Stimulated activated CD4-positive, alpha-beta T cell treated with anti-CD3 and anti-CD28 coated beads, Interleukin-4, amount 100 ng/mL, for 24 hours (primary cell): Measurements from ENCODE around the gene MAD2L2.

ENCODE experiments used
- DNase-seq: peaks from one replicate; pipeline ENCODE4 v3.0.0-alpha.2; 2020

The MAD2L2 gene

DNA sequence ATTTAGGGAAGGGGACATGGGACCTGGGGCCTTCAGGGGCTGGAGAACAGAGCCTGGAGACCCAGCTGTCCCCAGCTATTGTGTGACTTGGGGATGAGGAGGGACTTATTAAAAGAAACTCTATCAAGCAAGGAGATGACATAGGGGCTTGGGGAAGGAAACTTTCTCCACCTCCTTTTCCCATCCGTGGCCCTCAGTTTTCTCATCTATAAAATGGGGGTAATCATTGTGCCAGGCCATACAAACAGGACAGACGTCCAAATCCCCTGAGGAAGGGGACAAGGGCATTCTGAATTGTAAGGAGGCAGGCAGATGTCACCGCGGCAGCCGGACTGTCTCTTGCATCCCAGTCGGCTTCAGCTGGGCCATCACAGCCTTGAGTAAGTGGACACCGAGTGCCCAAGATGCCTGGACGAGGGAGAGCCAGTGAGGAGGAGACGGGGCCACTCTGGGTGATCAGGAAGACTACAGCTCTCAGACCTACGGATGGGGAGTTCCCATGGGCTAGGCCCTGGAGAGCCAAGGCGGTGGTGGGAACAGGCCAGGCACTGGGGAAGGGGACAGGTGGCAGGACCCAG is 28.7 kb downstream of the MAD2L2 start:
- no peak for DNase-seq

DNA sequence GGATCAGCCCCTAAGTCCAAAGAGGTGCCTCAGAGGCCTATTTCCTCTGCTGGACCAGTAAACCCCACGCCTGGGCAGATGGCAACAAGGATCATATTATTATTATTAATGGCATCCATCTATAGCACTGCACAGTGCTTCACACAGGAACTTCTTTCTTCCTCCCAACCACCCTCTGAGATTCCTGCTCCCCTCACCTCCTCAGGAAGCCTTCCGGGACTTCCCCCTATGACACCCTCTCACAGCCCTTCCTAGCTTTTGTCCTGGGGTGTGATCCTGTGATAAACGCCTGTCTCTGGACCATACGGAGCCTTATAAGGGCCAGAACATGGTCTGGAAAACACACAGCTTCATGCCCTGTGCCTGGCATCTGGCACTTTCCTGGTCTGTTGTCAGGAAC is 29.9 kb downstream of the MAD2L2 start:
- no peak for DNase-seq

DNA sequence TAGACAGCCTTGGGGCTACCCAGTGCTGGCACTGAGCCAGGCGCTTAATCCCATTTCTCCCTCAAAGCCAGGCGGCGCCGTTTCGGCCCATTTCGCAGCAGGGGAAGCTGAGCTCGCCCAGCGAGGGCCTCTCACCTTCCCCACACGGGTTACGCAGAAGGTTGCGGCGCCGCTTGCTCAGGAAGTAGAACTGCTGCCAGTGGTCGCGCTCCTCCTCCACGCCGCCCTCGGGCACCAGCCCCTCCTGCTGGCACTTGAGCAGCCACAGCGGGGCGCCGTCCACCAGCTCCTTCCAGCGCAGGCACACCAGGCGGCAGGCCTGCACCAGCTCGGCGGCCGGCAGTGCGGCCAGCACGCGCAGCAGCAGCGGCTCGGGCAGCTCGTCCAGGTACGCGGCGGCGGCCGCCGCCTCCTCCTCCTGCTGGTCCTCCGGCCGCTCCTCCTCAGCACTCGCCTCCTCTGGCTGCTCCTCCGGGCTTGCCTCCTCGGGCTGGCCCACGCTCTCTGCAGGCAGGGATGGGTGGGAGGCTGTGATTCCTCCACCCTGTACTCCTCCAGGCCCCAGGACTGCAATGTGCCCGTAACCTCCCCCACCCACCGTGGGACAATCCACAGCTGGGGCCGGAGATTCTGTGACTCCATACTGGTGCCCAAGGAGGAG is 30.5 kb downstream of the MAD2L2 start:
- DNase-seq = peak; percentile 80

DNA sequence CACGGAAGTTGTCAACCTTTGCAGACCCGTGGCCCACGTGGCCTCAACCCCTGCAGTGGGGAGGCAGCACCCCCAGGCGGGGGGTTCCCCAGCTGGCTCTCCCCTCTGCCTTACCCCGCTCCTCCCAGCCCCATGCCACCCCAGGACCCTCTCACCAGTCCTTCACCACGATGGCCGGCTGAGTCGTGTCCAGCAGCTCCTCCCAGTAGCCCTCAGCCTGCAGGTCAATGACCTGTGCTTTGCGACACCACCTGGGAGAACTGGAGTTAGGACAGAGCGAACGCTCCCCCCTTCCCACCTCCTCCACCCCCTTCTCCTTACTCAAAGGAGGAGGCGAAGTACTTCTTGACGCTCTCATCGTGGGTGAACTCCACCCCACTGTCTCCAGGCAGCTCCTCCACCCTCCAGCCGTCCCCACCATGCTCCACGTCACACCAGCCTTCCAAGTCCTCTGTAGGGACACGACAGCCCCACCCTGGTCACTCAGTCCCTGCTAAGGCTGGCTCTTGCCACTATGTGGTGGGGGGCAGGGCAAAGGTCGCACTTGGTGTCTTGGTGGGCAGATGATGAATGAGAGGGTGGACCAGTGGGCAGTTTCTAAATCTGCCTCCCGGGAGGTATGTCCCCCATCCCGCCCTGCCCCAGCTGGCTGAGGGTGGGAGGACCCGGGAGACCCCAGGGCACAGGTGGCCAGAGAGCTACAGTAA is 31.2 kb downstream of the MAD2L2 start:
- DNase-seq = no peak

DNA sequence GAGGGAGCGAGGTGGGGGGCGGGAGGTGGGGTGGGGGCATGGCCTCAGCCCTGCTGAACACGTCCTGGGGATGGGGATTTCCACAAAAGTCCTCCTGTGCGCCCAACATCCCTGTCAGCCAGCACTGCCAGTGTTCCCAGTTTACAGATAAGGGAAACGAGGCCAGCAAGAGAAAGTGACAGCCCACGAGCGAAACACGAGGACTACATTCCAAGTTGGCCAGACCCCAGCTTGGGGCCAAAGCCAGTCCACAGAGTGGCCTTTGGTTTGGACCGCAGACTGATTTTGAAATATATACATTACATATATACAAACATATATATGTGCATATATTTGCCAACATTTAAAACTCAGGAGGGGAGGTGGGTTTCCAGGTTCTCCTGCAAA is 31.7 kb downstream of the MAD2L2 start:
- no peak for DNase-seq

DNA sequence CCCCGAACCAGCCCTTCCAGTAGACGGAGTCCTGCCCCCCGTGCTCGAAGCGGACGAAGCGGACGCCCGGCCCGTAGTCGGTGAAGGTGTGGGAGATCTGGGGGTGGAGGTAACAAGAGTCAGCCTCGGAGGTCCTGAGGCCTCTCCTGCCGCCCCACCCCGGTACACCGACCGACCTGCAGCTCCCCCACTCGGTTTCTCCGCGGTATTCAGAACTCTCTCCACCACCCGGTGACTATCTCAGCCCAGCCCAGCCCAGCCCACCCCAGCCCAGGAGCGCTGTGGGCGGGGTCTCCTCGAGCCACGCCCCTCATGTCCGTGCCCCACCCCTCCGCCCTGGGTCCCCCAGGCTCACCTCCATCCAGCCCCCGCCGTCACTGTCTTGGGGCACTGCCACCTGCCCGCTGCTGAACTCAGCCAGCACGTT is 32.2 kb downstream of the MAD2L2 start:
- peak; percentile 38 for DNase-seq

DNA sequence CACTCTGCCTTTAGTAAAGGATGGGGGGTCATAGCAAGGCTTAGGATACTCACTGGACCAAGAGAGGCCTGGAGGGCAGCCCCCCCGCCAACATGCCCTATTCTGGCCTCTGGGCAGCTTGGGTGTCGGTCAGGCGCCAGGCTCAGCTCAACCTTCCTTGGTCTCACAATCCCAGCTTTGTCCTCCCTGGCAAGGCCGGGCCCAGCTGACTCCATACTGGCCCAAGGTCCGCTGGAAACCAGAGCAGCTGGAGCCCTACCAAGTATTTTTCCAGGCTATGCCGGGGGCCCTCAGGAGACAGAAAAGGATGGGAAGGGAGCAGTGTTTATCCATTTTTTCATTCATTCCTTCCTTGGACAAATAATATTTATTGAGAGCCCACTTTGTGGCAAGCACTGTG is 32.9 kb downstream of the MAD2L2 start:
- no peak for DNase-seq

DNA sequence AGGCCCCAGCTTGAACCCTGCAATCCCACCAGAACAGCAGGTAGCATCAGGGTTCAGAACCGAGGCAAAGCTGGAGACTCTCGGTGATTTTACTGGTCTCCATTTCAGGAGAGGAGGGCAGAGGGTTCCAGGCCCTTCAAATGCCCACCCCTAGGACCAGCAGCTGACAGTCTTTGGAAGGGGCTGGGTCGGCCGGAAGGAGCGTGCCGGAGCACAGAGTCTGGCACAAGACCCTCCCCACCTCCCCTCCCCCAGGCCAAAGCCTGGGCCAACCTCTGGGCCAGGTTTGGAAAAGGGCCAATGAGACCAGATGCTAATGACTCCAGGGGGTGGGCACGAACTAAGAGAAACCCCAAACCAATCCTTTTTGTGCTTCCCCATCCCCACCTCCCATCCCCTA is 33.6 kb downstream of the MAD2L2 start:
- DNase-seq = no peak

DNA sequence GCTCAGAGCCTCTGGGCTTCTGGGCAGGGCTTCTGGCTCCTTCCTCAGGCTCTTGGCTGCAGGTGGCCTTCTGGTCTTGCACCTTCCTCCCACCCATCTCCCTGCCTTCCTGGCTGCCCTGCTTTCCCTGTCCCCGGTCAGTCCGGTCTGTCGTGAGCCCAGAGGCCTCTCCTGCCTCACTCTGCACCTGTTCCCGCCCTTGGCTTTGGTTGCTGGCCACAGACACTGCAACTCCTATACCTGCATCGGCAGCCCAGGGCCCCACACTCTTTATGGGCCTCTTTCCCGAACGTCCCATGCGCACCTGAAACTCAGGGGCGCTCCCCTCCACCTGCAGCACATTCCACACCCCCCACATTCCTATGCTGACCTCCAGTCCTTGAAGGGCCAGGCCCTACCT is 34.6 kb downstream of the MAD2L2 start:
- no peak for DNase-seq

DNA sequence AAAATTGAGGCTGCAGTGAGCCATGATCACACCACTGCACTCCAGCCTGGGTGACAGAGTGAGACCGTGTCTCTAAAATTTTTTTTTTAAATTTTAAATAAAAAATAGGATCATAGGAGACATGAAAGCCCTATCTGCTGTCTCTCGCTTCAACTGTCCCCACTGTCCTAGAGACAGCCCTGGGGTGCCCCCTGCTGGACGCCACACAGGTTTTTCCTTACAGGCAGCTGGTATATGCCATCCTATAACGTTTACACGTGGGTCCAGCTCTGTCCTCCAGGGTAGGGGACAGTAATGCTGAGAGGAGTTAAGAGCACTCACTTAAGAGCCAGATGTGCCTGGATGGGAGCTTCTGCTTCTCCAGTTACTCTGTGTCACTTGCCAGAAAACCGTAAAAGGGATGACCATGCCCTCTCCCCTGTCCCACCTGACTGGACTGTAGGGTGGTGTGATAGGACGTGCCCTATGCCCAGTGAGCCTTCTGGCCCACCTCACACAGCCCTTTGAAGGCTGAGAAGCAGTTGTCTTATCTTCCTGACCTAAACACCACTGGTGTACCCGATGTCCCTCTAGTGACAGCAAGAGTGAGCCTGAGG is 35.2 kb downstream of the MAD2L2 start:
- peak; percentile 85 for DNase-seq

DNA sequence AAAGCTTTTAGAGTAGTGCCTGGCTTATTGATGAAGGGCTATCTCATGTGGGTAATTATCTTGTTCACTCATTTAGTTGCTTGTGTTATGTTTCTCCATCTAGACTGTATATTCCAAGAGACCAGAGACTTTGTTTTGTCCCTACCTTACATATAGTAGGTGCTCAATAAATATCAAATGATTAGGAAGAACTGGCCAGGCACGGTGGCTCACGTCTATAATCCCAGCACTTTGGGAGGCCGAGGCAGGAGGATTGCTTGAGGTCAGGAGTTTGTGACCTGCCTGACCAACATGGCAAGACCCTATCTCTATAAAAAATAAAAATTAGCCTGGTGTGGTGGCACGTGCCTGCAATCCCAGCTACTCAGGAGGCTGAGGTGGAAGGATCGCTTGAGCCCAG is 35.7 kb downstream of the MAD2L2 start:
- no peak for DNase-seq

DNA sequence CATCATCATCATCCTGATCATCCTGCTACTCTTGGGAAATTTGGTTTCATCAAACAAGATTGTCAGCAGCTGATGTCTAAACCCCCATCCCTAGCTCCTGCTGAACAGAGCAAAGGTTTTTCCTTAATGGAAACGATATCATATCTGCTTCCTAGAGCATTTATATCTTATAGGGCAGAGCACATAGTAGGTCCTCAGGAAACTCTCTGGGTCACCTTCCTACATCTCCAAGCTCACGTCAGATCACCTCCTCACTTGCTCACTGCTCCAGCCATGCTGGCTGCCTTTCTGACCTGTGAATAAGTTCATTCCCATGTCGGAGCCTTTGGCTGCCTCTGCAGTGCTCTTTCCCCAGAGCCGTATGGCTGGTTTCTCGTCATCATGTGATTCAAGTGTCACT is 37.2 kb downstream of the MAD2L2 start:
- DNase-seq = no peak

DNA sequence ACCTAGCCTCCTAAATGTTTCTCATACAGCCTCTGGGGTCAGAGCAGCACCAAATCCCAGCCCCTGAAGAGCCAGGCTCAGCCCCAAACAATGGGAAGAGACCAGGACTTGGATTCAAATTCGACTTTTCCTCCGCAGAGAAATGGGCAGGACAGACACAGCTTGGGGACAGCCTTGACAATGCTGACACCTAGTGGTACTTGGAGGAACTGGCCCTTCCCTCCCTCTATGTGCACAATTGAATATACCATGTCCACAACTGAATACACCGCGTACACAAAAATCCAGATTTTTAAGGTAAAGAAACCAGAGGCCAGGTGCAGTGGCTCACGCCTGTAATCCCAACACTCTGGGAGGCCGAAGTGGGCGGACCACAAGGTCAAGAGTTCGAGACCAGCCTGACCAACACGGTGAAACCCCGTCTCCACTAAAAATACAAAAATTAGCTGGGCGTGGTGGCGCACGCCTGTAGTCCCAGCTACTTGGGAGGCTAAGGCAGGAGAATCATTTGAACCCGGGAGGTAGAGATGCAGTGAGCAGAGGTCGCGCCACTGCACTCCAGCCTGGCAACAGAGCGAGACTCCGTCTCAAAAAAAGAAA is 38.4 kb downstream of the MAD2L2 start:
- DNase-seq = peak; percentile 79

DNA sequence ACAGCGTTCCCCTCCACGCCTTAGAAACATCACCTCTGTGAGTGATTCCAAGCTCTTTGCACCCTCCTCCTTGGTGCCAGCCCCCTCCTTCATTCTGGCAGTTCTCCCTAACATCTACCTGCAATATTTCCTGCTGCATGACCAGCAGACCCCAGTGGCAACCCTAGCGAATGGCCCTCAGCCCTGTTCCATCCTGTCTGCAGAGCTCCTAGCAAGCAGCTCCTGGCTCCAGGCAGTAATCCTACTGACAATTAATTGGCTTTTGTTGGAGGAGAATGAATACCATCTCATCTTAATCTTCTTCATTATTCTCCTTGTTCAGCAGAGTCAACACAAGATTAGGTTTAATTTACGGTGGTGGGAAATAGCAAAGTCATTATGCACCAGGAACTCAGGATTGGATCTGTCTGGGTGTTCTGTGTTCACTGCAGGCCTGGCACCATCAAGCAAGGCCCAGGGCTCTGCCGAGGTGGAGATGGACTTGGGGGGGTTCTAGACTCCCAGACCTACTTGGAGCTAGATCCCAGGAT is 39.1 kb downstream of the MAD2L2 start:
- no peak for DNase-seq

DNA sequence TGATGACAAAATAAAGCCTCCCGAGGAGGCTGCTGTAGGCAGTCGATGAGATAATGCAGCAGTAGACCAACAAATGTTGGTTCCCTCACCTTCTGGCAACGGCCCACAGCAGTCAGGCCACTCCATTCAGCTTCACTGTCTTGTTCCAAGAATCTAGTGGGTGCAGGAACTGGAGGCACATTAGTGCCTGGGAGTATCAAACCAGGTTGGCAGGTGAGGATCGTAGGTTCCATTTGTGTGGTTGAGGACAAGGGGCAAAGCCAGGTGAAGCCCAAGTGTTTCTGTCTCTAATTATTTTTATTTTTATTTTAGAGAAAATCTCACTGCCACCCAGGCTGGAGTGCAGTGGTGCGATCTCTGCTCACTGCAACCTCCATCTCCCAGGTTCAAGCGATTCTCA is 40.0 kb downstream of the MAD2L2 start:
- no peak for DNase-seq

DNA sequence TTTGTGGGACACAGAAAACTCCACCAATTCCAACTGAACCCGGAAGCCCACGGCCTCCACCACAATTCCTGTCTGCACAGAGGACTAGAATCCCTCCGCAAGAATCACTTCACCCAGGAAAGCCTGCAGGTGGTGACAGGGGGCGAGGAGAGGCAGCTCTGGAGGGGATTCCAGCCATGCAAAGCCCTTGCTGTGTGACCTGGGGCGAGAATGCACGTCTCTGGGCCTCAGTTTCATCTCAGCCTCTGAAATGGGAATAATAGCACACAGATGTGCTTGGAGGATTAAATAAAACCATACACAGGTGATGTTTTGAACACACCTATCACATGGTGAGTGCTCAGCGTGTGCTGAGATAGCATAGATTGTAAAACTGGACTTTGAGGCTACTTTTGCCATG is 40.8 kb downstream of the MAD2L2 start:
- no peak for DNase-seq

DNA sequence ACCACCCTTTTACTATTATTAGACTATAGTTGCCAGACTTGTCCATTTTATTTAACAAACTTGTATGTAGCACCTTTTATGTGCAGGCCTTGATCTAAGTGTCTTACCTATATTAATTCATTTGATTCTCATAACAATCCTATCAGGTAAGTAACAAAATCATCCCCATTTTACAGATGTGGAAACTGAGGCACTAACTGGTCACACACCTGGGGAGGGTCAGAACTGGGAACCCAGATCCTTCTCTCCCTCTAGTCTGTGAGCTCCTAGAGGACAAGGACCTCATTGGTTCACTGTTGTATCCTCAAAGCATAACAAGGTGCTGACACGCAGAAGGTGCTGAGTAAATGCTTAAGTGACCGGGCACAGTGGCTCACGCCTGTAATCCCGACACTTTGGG is 41.6 kb downstream of the MAD2L2 start:
- no peak for DNase-seq

DNA sequence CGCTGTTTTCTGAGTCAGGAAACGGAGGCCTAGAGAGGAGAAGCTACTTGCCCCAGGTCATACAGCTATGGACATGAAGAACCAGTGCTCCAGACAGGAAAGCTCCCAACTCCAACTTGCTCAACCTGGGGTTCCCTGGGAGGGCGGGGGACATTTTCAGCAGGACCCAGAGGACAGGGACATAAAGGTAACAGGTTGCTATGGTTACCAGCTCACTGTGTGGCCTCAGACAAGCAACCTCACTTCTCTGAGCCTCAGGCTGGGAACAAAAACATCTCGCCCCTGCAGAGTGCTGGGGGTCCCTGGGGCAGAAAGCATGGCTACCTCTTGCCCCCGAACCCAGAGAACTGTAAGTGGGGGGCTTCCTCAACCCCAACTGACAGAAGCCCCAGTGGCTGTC is 42.8 kb downstream of the MAD2L2 start:
- DNase-seq = no peak

DNA sequence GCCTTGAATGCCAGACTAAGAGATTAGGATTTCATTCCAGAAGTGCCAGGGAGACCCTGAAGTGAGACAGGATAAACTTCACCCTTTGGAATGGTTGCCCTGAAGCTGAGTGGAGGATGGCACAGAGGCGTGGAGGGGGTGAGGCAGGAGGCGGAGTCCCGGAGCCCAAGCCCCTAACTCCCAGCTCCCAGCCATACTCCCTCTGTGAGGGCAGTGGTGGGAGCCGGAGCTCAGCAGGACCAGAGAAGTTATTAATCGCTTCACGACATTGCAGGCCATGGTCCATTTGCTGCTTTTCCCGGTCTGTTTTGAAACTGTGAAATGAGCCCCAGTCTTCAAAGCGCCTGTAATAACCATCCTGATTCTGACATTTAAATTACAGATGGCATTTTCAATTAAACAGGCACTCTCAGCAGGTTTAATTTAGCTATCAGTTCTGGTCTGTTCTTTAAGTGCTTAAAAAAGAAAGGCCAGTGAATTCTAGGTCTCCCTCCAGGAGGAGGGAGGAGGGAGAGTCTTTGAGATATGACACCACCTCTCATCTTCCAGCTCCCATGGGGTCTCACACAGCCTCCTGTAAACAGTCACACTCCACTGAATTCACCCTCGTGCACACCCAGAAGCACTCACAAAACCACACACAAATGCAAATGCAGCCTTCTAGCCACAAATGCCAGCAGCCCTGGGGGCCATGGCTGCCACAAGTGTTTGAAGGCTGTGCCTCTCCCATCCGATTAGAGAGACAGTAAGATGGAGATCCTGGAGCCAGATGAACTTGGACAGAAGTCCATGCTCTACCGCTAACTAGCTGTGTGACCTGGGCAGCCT is 46.4 kb downstream of the MAD2L2 start:
- no peak for DNase-seq

DNA sequence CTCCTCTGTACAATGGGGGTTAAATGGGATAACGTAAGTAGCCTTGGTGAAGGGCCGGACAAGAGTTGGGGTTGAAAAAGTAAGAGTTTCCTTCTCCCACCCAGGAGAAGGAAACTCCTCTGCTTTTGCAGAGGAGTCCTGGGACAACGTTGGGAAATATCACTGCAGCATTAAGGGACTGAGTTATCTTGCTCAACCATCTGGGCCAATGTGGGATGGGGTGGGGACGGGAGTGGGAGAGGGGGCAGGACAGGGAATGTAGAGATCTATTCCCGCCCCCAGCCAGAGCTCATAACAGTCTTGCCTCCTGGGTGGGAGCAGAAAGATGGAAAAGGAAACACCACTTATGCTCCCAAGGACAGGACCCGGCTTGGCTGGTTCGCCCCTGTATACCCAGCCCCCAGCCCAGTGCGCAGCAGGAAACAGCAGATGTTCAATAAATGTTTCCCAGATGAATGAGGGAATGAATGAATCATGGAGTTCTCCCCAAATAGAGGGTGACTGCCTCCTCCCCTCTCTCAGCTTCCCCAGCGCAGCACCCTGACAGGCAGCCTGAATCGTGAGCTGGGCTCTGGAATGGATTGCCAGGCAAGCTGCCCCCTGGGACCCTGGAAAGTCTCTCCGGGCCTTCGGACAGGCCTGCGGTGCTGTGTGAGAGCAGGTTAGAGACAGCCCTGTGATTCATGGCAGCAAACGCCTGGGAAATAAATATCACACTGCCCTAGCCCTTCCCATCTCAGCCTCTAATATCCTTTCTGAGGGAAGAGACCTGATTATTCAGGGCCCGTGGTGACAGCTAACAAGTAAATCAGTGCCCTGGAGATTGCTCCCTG is 51.5 kb downstream of the MAD2L2 start:
- no peak for DNase-seq

DNA sequence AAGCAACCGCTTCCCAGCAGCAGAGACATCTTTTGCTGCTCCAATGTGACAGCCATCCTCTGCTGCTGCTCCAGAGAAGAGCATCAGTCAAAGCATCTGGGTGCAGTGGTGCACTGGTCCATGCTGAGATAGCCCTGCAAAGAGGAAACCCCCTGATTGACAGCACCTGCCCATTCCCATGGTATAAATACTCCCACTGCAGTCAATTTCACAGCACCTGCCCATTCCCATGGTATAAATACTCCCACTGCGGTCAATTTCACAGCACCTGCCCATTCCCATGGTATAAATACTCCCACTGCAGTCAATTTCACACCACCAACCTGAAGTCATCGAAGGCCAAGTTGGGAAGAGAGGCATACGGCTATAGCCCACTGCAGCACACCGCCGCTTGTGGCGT is 52.2 kb downstream of the MAD2L2 start:
- DNase-seq = no peak

DNA sequence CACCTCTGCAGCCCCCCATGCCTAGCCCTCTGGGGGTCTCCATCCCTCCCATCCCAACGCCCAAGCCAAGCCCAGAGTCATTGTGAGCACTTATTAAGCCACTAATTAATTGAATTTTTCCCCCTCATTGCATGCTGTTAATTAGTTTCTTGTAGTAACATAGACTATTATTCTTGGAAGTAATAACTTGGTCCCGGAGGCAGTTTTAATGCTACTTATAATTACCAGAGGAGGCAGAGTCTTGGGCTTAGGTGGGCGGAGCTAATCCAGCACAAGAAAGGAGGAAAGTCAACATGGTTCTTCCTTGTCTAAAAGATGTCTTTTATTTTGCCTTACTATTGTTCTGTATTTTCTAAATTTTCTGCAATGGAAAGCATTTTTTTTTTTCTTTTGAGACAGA is 54.4 kb downstream of the MAD2L2 start:
- DNase-seq = no peak
